Activated effector memory CD4-positive, alpha-beta T cell treated with Interleukin-2 at 50 U/mL for 16 hours (primary cell): ENCODE data around the gene ARPC4.

Source experiments
- DNase-seq: peaks from one replicate; pipeline ENCODE4 v3.0.0-alpha.2; 2020

Gene ARPC4

GRCh38 chr3:9793161-9793781 is 389 bp downstream of the ARPC4 start:
- DNase-seq: no peak

DNA sequence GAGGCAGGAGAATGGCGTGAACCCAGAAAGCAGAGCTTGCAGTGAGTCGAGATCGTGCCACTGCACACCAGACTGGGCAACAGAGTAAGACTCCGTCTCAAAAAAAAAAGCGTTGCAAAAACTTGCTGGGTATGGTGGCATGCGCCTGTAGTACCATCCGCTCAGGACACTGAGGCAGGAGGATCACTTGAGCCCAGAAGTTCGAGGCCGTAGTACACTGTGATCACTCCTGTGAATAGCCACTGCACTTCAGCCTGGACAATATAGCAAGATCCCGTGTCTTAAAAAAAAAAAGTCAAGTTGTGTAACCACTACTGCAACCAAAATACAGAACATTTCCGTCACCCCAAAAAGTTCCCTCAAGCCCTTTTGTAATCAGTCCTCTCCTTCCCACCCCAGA is 1.5 kb downstream of the ARPC4 start:
- DNase-seq: no peak

- no peak for DNase-seq
Observed at GRCh38 chr3:9795207-9795606, 2.3 kb downstream of the ARPC4 start.

DNA sequence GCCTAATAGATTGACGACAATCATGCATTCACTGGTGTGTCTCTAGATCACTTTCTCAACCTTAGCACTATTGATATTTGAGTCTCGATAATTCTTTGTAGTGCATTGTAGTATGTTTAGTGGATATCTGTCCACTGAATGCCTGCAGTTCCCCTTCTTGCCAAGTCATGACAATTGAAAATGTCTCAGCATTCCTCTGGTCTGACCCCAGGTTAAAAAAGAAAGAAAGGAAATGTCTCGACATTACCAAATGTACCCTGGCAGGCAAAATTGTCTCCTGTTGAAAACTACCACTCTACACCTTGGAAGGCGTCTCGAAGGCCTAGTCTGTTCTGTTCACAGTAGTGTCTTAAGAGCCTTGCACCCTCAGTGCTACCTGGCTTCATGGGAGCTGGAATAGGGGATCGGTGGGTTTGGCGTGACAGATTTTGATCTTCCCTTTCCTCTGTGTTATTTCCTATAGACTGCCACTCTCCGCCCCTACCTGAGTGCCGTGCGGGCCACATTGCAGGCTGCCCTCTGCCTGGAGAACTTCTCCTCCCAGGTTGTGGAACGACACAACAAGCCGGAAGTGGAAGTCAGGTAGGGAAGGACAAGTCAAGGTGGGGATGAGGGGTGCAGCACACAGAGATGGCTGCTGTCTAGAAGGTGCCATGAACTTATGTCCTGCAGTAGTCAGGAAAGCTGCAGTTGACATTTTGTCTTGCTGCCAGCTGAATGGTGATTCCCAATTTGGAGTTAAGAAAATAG is 4.5 kb downstream of the ARPC4 start:
- no peak for DNase-seq

DNA sequence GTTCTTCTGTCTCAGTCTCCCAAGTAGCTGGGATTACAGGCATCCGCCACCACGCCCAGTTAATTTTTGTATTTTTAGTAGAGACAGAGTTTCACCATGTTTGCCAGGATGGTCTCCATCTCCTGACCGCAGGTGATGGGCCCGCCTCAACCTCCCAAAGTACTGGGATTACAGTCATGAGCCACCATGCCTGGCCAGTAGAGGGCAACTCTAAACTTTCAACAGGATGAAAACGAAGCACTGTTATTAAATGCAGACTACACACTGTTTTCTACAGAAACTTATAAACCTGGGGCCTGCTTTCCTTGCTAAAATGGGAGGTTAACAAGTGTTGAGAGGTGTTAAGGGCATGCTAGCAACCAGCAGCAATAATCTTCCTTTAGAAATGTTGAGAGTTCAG is 7.6 kb downstream of the ARPC4 start:
- no peak for DNase-seq

DNA sequence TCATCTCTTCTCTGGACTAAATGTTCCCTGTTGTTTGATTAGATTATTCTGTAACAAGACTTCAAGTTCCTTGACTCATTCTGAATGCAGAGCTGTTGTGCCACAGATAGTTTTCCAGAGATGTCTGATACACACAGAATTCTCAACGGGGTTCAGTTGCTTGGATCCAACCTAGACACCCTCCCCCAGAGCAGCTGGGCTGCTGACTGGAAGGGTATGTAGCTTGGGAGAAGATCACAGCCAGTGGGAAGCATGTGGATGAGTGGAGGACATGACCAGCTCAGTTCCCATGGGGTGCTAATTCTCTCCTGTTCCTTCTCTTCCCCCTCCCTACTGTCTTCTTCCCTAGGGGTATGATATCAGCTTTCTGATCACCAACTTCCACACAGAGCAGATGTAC is 10.6 kb downstream of the ARPC4 start:
- DNase-seq: no peak

- DNase-seq: no peak
Observed at GRCh38 chr3:9804996-9805395, 12.1 kb downstream of the ARPC4 start.

- no peak for DNase-seq
Observed at GRCh38 chr3:9806137-9806536, 13.3 kb downstream of the ARPC4 start.

DNA sequence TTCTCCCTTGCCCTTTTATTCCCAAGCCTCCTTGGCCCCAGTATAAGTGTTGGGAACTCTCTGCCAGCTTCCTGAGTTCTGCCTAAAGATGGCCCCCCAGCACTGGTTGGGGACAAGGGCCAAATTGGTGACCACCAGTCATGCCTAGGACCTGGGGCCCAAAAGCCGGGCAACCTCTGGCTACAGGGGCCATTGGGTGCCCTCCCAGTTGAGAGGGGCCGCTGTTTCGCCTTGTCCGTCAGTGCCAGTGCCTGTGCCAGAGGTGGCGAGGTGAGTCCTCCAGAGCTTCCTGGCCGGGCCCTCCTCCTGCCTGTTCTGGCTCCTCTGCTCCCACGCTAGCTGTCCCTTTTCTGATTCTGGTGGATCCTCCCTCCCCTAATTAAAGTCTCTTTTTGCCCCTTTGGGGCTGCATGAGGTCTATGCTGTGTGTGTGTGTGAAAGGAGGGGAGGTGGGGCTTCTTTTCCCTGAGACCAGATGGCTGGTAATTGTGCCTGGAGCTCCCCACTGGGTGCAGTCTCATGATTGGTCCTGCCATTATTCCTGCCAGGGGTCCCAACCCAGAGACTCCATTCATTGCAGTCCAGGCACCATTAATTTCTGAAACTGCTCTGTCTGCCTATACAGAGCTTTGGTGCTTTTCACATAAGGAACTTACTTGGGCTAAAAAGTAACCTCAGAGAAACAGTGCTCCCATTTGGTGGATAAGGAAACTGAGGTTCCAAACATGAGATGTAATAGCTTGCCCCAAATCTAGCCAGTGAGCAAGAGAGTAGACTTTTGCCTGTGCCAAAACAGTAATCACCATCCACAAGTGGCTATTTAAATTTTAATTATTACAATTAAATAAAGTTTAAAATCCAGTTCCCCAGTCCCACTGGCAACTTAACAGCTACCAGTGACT is 14.1 kb downstream of the ARPC4 start:
- no peak for DNase-seq

DNA sequence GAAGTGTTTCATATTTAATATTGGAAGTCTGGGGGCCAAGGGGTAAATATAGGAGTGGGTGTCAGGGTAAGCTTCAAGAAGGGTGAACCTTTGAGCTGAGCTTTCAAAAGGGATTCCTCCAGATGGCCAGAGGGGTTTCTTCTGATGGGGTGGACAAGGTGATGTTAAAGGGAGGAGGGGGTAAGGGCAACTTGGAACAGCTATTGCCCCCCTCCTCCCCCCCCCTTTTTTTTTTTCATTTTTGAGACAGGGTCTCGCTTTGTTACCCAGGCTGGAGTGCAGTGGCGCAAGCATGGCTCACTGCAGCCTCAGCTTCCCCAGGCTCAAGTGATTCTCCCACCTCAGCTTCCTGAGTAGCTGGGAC is 15.1 kb downstream of the ARPC4 start:
- no peak for DNase-seq

GRCh38 chr3:9808345-9809037 is 15.6 kb downstream of the ARPC4 start:
- DNase-seq: peak; percentile 42

GRCh38 chr3:9809239-9809614 is 16.3 kb downstream of the ARPC4 start:
- peak; percentile 7 for DNase-seq

- peak; percentile 33 for DNase-seq
Observed at GRCh38 chr3:9809615-9810432, 16.9 kb downstream of the ARPC4 start, which contains the start of gene TTLL3. Gene TTLL3, plus strand, starts transcription at chr3:9810262. Its CDS starts 400 bp downstream, at chr3:9810662.

DNA sequence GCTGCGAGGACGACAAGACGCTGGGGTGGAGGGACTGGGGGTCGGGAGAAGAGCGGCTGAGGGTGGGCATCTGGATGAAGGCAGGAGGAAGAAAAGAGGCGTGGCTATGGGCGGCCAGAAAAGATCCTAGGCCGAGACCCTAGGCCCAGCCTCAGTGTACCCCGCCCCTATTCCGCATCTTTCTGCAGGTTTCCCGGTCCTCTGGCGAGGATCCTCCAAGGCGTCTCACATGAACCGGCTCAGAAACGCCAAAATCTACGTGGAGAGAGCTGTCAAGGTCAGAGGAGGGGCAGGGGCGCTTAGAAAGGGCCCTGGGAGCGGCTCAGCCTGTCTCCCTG is 17.5 kb downstream of the ARPC4 start:
- DNase-seq: no peak

GRCh38 chr3:9810846-9811245 is 18.0 kb downstream of the ARPC4 start:
- DNase-seq: no peak

- no peak for DNase-seq
Observed at GRCh38 chr3:9812870-9813483, 20.1 kb downstream of the ARPC4 start.

GRCh38 chr3:9815986-9816385 is 23.1 kb downstream of the ARPC4 start:
- no peak for DNase-seq

DNA sequence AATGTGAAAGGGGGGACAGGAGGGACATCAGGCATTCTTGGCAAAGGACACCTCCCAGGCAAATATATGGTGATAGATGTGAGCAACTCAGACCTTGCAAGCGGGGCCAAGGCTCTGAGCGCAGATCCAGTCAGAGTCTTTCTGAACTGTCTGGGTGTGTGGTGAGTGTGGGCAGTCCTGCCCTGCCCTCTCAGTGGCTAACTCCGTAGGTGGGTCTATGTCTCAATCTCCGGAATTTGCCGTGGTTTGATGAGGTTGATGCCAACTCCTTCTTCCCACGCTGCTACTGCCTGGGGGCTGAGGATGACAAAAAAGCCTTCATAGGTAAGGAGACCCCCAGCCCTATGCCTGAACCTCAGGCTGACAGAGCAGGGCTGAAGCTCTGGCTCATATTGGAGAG is 24.6 kb downstream of the ARPC4 start:
- DNase-seq: no peak

- DNase-seq: no peak
Observed at GRCh38 chr3:9818666-9819335, 25.9 kb downstream of the ARPC4 start.

DNA sequence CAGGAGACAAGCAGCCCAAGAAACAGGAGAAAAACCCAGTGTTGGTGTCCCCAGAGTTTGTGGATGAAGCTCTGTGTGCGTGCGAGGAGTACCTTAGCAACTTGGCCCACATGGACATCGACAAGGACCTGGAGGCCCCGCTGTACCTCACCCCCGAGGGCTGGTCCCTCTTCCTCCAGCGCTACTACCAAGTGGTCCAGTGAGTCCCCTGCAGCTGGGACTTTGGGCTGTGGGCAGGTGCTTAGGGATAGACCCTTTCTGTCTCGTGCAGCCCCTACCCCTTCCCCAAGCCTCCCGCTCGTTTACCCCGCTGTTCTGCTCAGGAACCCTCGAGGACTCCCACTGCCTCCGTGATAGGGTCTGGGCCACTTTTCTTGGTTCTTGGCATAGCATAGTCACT is 27.7 kb downstream of the ARPC4 start:
- DNase-seq: no peak

GRCh38 chr3:9820946-9821345 is 28.1 kb downstream of the ARPC4 start:
- DNase-seq: no peak
